Activated CD8-positive, alpha-beta memory T cell treated with anti-CD3 and anti-CD28 coated beads, Interleukin-2, amount 50 U/mL, for 4 hours (primary cell): Measurements from ENCODE around the gene NOG.

Experiments
- DNase-seq: peaks from one replicate; pipeline ENCODE4 v3.0.0-alpha.2; 2020

NOG gene

GRCh38 chr17:56597495-56597990 lies 4.0 kb downstream of the NOG start:
- DNase-seq: peak; percentile 28

DNA sequence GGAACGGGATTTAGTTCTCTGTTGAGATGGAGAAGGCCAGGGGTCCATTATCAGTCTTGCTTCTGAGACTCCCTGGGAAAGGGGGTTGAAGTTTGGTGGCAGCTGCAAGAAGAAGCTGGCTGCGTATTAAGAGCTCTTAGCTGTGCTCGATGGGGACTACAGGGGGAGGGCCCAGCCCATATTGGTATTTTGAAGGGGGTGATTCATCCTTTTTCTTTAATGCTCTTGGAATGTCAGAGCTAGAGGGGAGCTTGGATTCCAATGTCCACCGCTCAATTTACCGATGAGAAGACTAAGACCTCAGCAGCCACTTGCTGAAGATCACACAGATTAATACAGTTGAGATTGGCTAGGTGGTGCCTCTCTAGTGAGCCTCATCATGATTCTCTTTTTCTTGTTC lies 5.0 kb downstream of the NOG start:
- no peak for DNase-seq

- DNase-seq: no peak
Measured at GRCh38 chr17:56599088-56599487, 5.6 kb downstream of the NOG start.

DNA sequence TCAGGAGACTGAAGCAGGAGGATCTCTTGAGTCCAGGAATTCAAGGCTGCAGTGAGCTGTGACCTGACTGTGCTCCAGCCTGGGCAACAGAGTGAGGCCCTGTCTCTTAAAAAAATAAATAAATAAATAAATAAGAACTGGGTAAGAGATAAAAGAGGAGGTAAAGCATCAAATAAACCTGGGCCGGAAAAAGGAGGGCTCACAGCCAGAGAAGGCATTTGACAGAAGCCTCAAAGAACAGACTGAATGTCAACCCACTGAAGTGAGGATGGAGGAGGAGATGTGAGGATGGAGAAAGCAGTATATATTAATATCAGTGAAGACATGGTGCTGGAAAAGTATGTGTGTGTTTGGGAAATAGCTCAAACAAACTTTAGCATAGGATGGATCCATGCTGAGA lies 6.1 kb downstream of the NOG start:
- no peak for DNase-seq

GRCh38 chr17:56600256-56600655 lies 6.8 kb downstream of the NOG start:
- no peak for DNase-seq

GRCh38 chr17:56601591-56601990 lies 8.1 kb downstream of the NOG start:
- DNase-seq: no peak

GRCh38 chr17:56602292-56603130 lies 9.0 kb downstream of the NOG start:
- peak; percentile 19 for DNase-seq

GRCh38 chr17:56603486-56604238 lies 10.2 kb downstream of the NOG start:
- DNase-seq: no peak

- no peak for DNase-seq
Measured at GRCh38 chr17:56604691-56605290, 11.3 kb downstream of the NOG start.

DNA sequence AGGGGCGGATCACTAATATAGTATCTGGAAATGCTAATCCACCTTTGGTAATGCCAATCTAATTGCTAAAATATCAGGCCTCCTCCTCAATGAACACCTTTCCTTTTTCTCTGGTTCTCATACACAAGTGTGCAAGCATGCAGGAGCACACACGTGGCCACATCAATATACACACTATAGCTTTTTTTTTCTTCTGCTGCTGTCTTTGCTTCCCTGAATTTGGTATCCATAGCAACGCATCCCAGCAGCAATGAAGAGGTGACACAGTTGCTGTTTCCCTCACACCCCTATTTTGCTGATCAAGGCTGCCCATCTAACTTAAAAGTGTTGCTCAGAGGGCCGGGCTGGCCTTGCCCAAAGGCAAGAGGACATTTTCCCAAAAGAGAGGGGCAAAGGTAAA lies 15.4 kb downstream of the NOG start:
- no peak for DNase-seq

DNA sequence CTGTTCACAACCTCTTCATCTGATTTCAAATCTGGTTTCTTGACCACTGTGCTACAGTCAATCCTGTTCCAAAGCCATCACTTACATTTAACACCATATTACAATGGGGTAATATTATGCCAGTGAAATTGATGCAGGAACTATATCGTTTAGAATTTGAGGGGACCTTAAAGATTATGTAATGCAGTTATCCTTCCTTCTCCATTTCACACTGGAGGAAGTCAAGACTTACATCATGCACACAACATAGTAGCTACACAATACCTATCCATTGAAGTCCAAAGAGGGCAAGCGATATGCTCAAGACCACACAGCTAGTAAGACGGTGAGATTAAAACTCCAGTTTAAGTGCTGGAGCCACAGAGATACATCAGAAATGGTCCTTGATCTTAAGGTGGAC lies 16.8 kb downstream of the NOG start:
- DNase-seq: no peak

- no peak for DNase-seq
Measured at GRCh38 chr17:56613131-56613530, 19.6 kb downstream of the NOG start.

DNA sequence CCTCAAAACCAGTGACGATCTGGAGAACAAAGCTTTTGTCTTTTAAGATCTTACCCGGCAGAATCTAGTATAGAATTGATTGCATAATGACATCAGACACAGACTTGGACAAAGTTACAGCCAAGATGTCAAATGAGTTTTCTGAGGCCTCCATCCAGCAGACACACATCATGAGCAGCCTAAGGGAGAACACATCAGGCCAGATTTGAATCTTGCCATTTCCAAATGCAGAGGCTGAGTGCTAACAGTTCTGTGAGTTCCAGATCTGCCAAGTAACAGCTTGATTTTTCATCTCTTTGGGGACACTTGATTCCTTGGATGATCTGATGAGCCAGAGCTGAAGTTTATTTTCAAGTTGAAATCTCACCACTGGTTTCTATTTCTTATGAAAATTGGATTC lies 21.0 kb downstream of the NOG start:
- DNase-seq: no peak

GRCh38 chr17:56616239-56616638 lies 22.7 kb downstream of the NOG start:
- DNase-seq: no peak

DNA sequence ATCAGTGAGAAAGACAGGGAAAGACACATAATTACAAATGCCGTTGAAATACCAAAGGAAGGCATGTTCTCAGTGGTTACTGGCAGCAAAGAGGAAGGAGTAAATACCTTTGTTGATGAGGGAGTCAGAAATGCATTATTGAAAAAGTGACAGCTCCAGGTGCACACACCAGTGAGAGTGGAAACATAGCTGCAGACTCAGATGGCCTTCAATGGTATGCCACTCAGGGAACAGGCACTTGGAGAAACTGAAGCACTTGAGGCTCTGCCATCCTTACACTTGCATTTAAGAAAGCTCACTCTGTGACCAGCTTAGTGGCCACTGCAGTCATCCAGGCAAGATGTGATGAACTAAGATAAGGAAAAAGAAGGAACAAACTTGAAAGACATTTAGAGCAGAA lies 29.9 kb downstream of the NOG start:
- DNase-seq: no peak

GRCh38 chr17:56624309-56624708 lies 30.8 kb downstream of the NOG start:
- DNase-seq: no peak

DNA sequence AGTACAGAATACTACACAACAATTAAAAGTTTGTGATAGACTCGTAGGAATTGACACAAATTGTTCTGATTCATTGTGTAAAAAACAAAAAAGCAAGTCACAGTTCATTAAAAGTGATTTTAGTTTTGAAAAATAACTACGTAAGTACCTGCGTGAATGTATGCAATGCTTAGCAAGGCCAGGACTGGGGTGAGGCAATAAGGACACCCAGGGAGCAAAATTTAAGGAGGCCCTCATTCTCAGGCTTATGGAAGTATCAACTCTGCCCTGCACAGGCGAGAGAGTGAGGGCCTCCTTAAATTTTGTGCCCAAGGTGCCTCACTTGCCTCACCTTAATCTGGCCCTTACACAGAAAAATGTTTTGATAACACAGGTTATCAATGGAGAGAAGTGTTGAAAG lies 31.4 kb downstream of the NOG start:
- DNase-seq: no peak

DNA sequence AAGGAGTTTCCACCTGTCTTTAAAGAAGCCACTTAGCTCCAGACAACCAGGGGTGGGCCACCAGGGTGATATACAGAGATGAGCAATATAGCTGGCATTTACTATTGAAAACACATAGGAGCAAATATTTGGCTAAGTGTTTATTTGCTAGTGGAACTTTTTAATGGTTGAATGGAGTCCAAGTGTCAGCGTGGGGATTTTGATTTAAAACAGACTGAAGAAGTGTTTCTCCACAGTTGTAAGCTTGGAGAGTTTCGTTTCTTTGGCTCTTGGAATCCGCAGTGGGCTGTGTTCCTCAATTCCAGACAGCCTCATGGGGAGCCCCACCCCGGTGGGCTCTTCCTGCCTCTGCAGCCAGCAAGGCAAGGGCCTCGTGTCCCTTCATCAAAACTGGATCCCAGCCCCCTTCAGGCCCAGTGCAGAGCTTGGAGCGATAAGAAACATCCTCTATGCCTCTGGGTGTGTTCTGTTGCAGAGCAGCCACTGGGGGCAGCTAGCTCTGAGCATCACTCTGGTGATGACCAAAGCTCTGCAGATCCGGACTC lies 36.1 kb downstream of the NOG start:
- DNase-seq: no peak

- no peak for DNase-seq
Measured at GRCh38 chr17:56630202-56630601, 36.7 kb downstream of the NOG start.

DNA sequence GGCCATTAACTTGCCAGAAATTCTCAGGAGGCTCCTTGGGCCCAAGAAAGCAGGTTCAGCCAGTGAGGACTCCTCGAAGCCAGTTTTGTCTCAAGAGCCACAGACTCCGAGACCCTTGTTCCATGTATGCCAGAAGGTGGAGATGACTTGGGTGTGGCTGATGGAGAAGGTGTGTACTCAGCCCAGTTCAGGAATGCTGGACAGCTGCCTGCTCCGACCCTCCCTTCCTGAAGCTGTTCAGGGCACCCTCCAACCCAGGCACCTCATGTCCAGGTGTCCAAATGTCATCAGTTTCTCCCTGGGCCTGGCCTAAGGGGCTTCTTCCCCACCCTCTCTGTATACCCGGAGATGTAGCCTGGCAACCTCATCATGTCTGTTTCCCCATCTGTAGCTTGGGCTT lies 40.2 kb downstream of the NOG start:
- no peak for DNase-seq

DNA sequence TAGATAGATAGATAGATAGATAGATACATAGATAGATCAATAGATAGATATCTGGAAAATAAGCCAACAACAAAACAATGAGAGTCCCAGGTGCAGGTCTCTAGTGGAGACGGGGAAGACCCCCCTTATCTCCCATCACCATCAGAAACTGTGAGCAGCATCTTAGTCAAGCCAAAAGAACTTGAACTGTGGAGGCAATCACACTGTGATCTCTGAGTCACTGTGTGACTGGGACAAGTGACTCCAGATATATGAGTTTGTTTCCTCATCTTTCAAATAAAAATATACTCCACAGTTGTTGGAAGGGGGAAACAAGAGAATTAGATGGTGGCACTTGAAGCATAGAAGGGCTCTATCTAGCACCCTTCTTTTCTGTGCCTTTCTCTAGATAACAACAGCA lies 42.1 kb downstream of the NOG start:
- DNase-seq: no peak

DNA sequence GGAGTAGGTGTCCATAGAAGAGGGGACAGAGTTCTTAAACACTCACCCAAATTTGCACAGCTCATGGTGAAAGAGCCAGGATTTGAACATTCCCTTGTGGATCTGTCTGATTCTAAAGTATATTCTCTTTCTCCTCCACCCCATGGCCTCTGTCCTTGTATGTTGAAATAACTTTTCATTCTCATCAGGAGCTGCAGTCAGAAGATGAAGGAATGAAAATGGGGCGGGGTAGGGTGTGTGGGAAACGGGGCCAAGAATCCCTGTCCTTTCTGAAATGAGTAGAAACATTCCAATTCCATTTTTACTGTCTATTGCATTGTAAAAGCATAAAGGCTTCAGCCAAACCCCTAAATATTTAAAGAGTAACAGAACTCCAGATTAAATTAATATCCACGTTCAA lies 42.8 kb downstream of the NOG start:
- DNase-seq: no peak

DNA sequence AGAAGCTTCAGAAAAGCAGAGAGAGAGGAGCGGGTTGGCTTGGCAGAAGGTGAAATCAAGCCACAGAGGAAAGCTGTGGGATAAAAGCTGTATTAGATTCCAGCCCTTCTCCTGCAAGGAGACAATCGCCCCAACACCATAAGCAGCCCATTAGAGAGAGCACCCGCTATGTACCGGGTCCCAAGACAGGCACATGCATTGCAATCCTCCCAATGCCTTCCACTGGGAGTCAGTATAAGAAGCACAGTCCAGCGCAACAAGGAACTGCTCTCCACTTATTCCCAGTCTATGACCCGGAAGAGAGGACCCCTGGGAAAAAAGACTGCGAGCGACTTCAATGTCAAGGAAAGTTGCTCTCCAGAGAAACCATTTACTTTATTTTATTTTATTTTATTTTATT lies 43.8 kb downstream of the NOG start:
- DNase-seq: no peak
